Naive thymus-derived CD8-positive, alpha-beta T cell (primary cell): Measurements from ENCODE around the gene SPRED3. TPM values are rescaled to one million over a fixed set of nuclear protein-coding genes. Genes with fewer than 3 reads are reported as not detected.
"Not testable (repeated sequence)": the region's sequence is repeated elsewhere in the genome, so short reads cannot be mapped to it uniquely, and the experiment has no call there.

Experiments used
- ATAC-seq, 2 donors: fragments of 150-1000 bp; cut with Tn5 transposase in 1 of 2; sonication (Bioruptor Pico), chemical (Tn5 transposase) in 1 of 2; 1 replicate in 1 of 2; 2 replicates in 1 of 2; pipeline ENCODE4 v1.10.0; 2021; ENCODE audit warnings: mild to moderate bottlenecking in 2 of 2, moderate library complexity in 2 of 2
- POLR2A ChIA-PET: fragments of 350-600 bp; sonication (Branson Sonifier 250); formaldehyde crosslinking; loops from one replicate; lab custom pipeline; 2021; ENCODE audit warnings: antibody characterized with exemption; lab: Charles Lee
- DNase-seq, 10 donors: peaks; one replicate each; pipeline versions ENCODE4 v3.0.0 to v3.0.0-alpha.2; 2020 to 2022
- H3K27ac Mint-ChIP-seq, 10 donors: one replicate each; pipeline ENCODE4 v1.8.0; 2020 to 2022; ENCODE audit warnings: mild to moderate bottlenecking in 10 of 10, mixed read lengths in 10 of 10, moderate library complexity in 4 of 10, inconsistent platforms in 1 of 10
- H3K27me3 Mint-ChIP-seq, 5 donors: one replicate each; pipeline ENCODE4 v1.8.0; 2021 to 2022; ENCODE audit warnings: mixed read lengths in 5 of 5
- H3K36me3 Mint-ChIP-seq, 3 donors: one replicate each; pipeline ENCODE4 v1.8.0; 2020 to 2022; ENCODE audit warnings: mixed read lengths in 3 of 3, mild to moderate bottlenecking in 2 of 3, inconsistent platforms in 1 of 3
- H3K4me1 Mint-ChIP-seq, 4 donors: one replicate each; pipeline ENCODE4 v1.8.0; 2021 to 2022; ENCODE audit warnings: mixed read lengths in 4 of 4
- H3K4me3 Mint-ChIP-seq, 10 donors: one replicate each; pipeline ENCODE4 v1.8.0; 2020 to 2022; ENCODE audit warnings: mild to moderate bottlenecking in 10 of 10, mixed read lengths in 10 of 10, moderate library complexity in 6 of 10, inconsistent platforms in 1 of 10
- H3K9me3 Mint-ChIP-seq, 9 donors: one replicate each; pipeline ENCODE4 v1.8.0; 2020 to 2022; ENCODE audit warnings: mixed read lengths in 9 of 9, mild to moderate bottlenecking in 3 of 9, inconsistent platforms in 1 of 9, moderate library complexity in 1 of 9
- polyA plus RNA-seq, 3 donors: library from polyadenylated mRNA; unstranded; fragments of 300-500 nt; fragmentation: Illumina TruSeq; gene quantifications; one replicate each; pipeline ENCODE4 v1.2.3, GENCODE V29; 2021
- total RNA-seq, 8 experiments: library from RNA in 2 of 8; stranded (reverse) in 2 of 8; gene quantifications; one replicate each; pipeline ENCODE4 v1.2.3 and lab custom pipeline; 2021 to 2026

Gene SPRED3
- total and polyA plus RNA-seq, 5 experiments from 2014 or later: 0.02 to 2.6 (median 0.97) TPM; not detected in 1

- Mint-ChIP-seq H3K27me3 (peaks cover 0 to 10% (median 2%) of the 10 kb centered on the region in 5 donors), H3K36me3 (no peaks in the 10 kb centered on the region), H3K9me3 (no peaks in the 10 kb centered on the region), H3K27ac (peak overlapping the region in 2 of 10 donors; percentile 48 to 75), H3K4me3 (peak overlapping the region in 8 of 10 donors; percentile 68 to 90 (median 85)), H3K4me1 (peaks cover 12 to 18% (median 13%) of the 10 kb centered on the region in 4 donors)
- POLR2A ChIA-PET: interaction anchor here (0.6 to 1.0 kb wide), 2 partner anchors 9 to 95 kb away, joined by 3 read pairs; no protein-coding TSS in a partner anchor
- ATAC-seq (no peak), DNase-seq (no peak)
These were observed 28.1 kb upstream of the SPRED3 start for GRCh38 chr19:38360351-38360750.

- H3K27me3 Mint-ChIP-seq: peaks cover 0 to 11% (median 0%) of the 10 kb centered on the region in 5 donors
- no peaks in the 10 kb centered on the region for H3K36me3 Mint-ChIP-seq
- H3K27ac Mint-ChIP-seq: peak overlapping the region in 3 of 10 donors; percentile 48 to 86 (median 75)
- POLR2A ChIA-PET: interaction anchor here (0.5 to 1.0 kb wide), 3 partner anchors 8 to 117 kb away, joined by 3 read pairs; no protein-coding TSS in a partner anchor
- H3K4me1 Mint-ChIP-seq: peaks cover 12 to 18% (median 13%) of the 10 kb centered on the region in 4 donors
- peak overlapping the region; percentile 68 to 90 (median 82) for H3K4me3 Mint-ChIP-seq
- ATAC-seq (peak in 1 of 2 donors; percentile 3), DNase-seq (no peak)
- H3K9me3 Mint-ChIP-seq: no peaks in the 10 kb centered on the region
These were observed 27.5 kb upstream of the SPRED3 start for GRCh38 chr19:38360839-38361631.

GRCh38 chr19:38361633-38362075 is 26.8 kb upstream of the SPRED3 start:
- Mint-ChIP-seq H3K36me3 (no peaks in the 10 kb centered on the region), H3K9me3 (no peaks in the 10 kb centered on the region), H3K27me3 (peaks cover 0 to 13% (median 2%) of the 10 kb centered on the region in 5 donors), H3K4me3 (peak overlapping the region; percentile 68 to 90 (median 84)), H3K27ac (no peak overlapping the region), H3K4me1 (peaks cover 12 to 18% (median 13%) of the 10 kb centered on the region in 4 donors)
- POLR2A ChIA-PET: interaction anchor here (0.5 kb wide), 1 partner anchor 118 kb away, joined by 3 read pairs; no protein-coding TSS in a partner anchor
- ATAC-seq (peak; percentile 75 to 80), DNase-seq (peak; percentile 30 to 71 (median 40))

GRCh38 chr19:38362076-38362945 is 26.2 kb upstream of the SPRED3 start:
- Mint-ChIP-seq H3K4me1 (peaks cover 12 to 18% (median 13%) of the 10 kb centered on the region in 4 donors), H3K36me3 (no peaks in the 10 kb centered on the region), H3K27ac (peak overlapping the region in 2 of 10 donors; percentile 29 to 66), H3K9me3 (no peaks in the 10 kb centered on the region), H3K27me3 (peaks cover 0 to 17% (median 2%) of the 10 kb centered on the region in 5 donors), H3K4me3 (peak overlapping the region; percentile 68 to 90 (median 84))
- ATAC-seq (peak; percentile 57 to 65), DNase-seq (peak; percentile 18 to 79 (median 42))
- POLR2A ChIA-PET: interaction anchor here (0.5 to 0.9 kb wide), 3 partner anchors 25 to 1524 kb away, joined by 3 to 6 read pairs (median 3); partner anchors contain the start of genes GGN and ZNF790

GRCh38 chr19:38362946-38363688 is 25.4 kb upstream of the SPRED3 start:
- Mint-ChIP-seq H3K27ac (peak overlapping the region in 1 of 10 donors; percentile 9), H3K27me3 (peaks cover 0 to 25% (median 2%) of the 10 kb centered on the region in 5 donors), H3K4me1 (peaks cover 12 to 18% (median 13%) of the 10 kb centered on the region in 4 donors), H3K4me3 (peak overlapping the region in 9 of 10 donors; percentile 28 to 87 (median 68))
- DNase-seq, ATAC-seq, H3K36me3 Mint-ChIP-seq, H3K9me3 Mint-ChIP-seq: not testable (repeated sequence)
- POLR2A ChIA-PET: interaction anchor here (0.7 to 0.9 kb wide), 2 partner anchors 25 to 1525 kb away, joined by 3 to 6 read pairs; partner anchors contain the start of genes GGN and ZNF790

- DNase-seq: no peak
These were observed 21.5 kb upstream of the SPRED3 start for GRCh38 chr19:38367041-38367440.

GRCh38 chr19:38369584-38369983 is 18.9 kb upstream of the SPRED3 start:
- Mint-ChIP-seq H3K27me3 (peaks cover 0 to 30% (median 12%) of the 10 kb centered on the region in 5 donors), H3K36me3 (peaks cover 0 to 1% (median 0%) of the 10 kb centered on the region in 3 donors), H3K9me3 (no peaks in the 10 kb centered on the region), H3K27ac (peak overlapping the region in 1 of 10 donors; percentile 3), H3K4me3 (no peak overlapping the region), H3K4me1 (peaks cover 3 to 7% (median 4%) of the 10 kb centered on the region in 4 donors)
- POLR2A ChIA-PET: interaction anchor here (1.3 kb wide), 1 partner anchor 9 kb away, joined by 3 read pairs; no protein-coding TSS in a partner anchor
- DNase-seq (no peak), ATAC-seq (no peak)

More at GRCh38 chr19:38367041-38367440, 21.5 kb upstream of the SPRED3 start:
- Mint-ChIP-seq H3K4me3 (no peak overlapping the region), H3K9me3 (no peaks in the 10 kb centered on the region), H3K4me1 (peaks cover 0 to 7% (median 2%) of the 10 kb centered on the region in 4 donors), H3K36me3 (no peaks in the 10 kb centered on the region), H3K27me3 (peaks cover 0 to 30% (median 12%) of the 10 kb centered on the region in 5 donors), H3K27ac (no peak overlapping the region)
- POLR2A ChIA-PET: no interaction called here
- no peak for ATAC-seq

- POLR2A ChIA-PET: no interaction called here
- H3K27ac Mint-ChIP-seq: peak overlapping the region in 1 of 10 donors; percentile 72
- DNase-seq (no peak), ATAC-seq (no peak)
- no peak overlapping the region for H3K4me3 Mint-ChIP-seq
- no peaks in the 10 kb centered on the region for H3K9me3 Mint-ChIP-seq
- peaks cover 0 to 8% (median 0%) of the 10 kb centered on the region in 3 donors for H3K36me3 Mint-ChIP-seq
- peaks cover 0 to 30% (median 12%) of the 10 kb centered on the region in 5 donors for H3K27me3 Mint-ChIP-seq
- H3K4me1 Mint-ChIP-seq: peaks cover 10 to 14% (median 11%) of the 10 kb centered on the region in 4 donors
These were observed 18.2 kb upstream of the SPRED3 start for GRCh38 chr19:38370299-38370698.

- H3K27me3 Mint-ChIP-seq: peaks cover 0 to 29% (median 12%) of the 10 kb centered on the region in 5 donors
- no peaks in the 10 kb centered on the region for H3K9me3 Mint-ChIP-seq
- POLR2A ChIA-PET: no interaction called here
- peaks cover 13 to 22% (median 19%) of the 10 kb centered on the region in 4 donors for H3K4me1 Mint-ChIP-seq
- no peak for ATAC-seq
- no peak for DNase-seq
- H3K4me3 Mint-ChIP-seq: no peak overlapping the region
- peaks cover 0 to 9% (median 0%) of the 10 kb centered on the region in 3 donors for H3K36me3 Mint-ChIP-seq
- no peak overlapping the region for H3K27ac Mint-ChIP-seq
These were observed 17.4 kb upstream of the SPRED3 start for GRCh38 chr19:38371081-38371480.

- ATAC-seq (no peak), DNase-seq (no peak)
- Mint-ChIP-seq H3K4me1 (peaks cover 19 to 31% (median 30%) of the 10 kb centered on the region in 4 donors), H3K27ac (peak overlapping the region; percentile 91 to 100 (median 96)), H3K36me3 (peaks cover 0 to 33% (median 8%) of the 10 kb centered on the region in 3 donors), H3K9me3 (no peaks in the 10 kb centered on the region), H3K27me3 (peaks cover 0 to 12% (median 10%) of the 10 kb centered on the region in 5 donors), H3K4me3 (peak overlapping the region; percentile 94 to 100 (median 99))
- POLR2A ChIA-PET: interaction anchor here (0.5 to 5.2 kb wide), 21 partner anchors 11 to 1156 kb away, joined by 3 to 56 read pairs (median 4); partner anchors contain the start of genes ACTN4, CATSPERG, EIF3K and FAM98C
These were observed 14.6 kb upstream of the SPRED3 start for GRCh38 chr19:38373907-38374331.
